A549 (cell line): ENCODE measurements around the gene LOX. TPM values are rescaled to one million over a fixed set of nuclear protein-coding genes. Genes with fewer than 3 reads are reported as not detected.

ENCODE experiments used
- ATAC-seq, 2 experiments: fragments of 200-7000 bp in 1 of 2; fragments of >200 bp in 1 of 2; cut with Nextera tagmentation in 1 of 2; cut with Tn5 transposase in 1 of 2; 3 replicates each; pipeline versions ENCODE4 v1.8.0 to v1.9.1; 2018 to 2020; ENCODE audit warnings: mild to moderate bottlenecking in 1 of 2, moderate library complexity in 1 of 2
- CTCF ChIA-PET: fragments of 300-600 bp; sonication (Branson Sonifier 250); formaldehyde crosslinking; extraction: SDS; loops from one replicate; lab custom pipeline; 2021; ENCODE audit warnings: antibody characterized with exemption, inconsistent platforms; lab: Yijun Ruan, JAX
- POLR2A ChIA-PET: fragments of 350-600 bp; formaldehyde crosslinking; extraction: SDS; loops from one replicate; lab custom pipeline; 2021; ENCODE audit warnings: antibody characterized with exemption, inconsistent platforms; lab: Yijun Ruan, JAX
- DNase-seq, 2 experiments: peaks; one replicate each; pipeline versions ENCODE4 v3.0.0 to v3.0.0-alpha.2; 2011 to 2016; ENCODE audit warnings: low read depth in 1 of 2, low spot score in 1 of 2
- FAIRE-seq: peaks from 2 replicates; lab custom pipeline; 2011; peaks lifted over from hg19 to GRCh38; lab: Jason Lieb, UNC
- H3K27ac ChIP-seq, 2 experiments: fragments of >200 bp; sonication (Bioruptor Twin); formaldehyde crosslinking; 3 replicates each; pipeline ENCODE4 v1.5.1; 2016 to 2017
- H3K4me1 ChIP-seq: fragments of >200 bp; sonication (Bioruptor Twin); formaldehyde crosslinking; 3 replicates; pipeline ENCODE4 v1.6.1; 2016
- H3K4me2 ChIP-seq: fragments of >200 bp; sonication (Bioruptor Twin); formaldehyde crosslinking; 3 replicates; pipeline ENCODE4 v1.6.1; 2016
- H3K4me3 ChIP-seq: fragments of >200 bp; sonication (Bioruptor Twin); formaldehyde crosslinking; 3 replicates; pipeline ENCODE4 v1.5.1; 2016
- H3K9me3 ChIP-seq: fragments of >200 bp; sonication (Bioruptor Twin); formaldehyde crosslinking; 3 replicates; pipeline ENCODE4 v1.6.1; 2016
- CHD2 ChIP-seq: fragments of 150-350 bp; IDR thresholded peaks from 2 replicates; pipeline ENCODE4 v1.6.1; 2014; ENCODE audit warnings: low read length; ENCODE audit not compliant: partially characterized antibody
- CHD4 ChIP-seq: fragments of 200-600 bp; sonication (generic); IDR thresholded peaks from 2 replicates; pipeline ENCODE4 v1.6.1; 2016; ENCODE audit warnings: antibody characterized with exemption, mild to moderate bottlenecking, borderline replicate concordance
- EHMT2 ChIP-seq: fragments of 200-600 bp; sonication (generic); IDR thresholded peaks from 2 replicates; pipeline ENCODE4 v1.6.1; 2016; ENCODE audit warnings: antibody characterized with exemption, low read depth, mild to moderate bottlenecking, moderate library complexity
- ESRRA ChIP-seq: fragments of 150-350 bp; IDR thresholded peaks from 2 replicates; pipeline ENCODE4 v1.6.1; 2014; ENCODE audit warnings: mild to moderate bottlenecking, low read length, borderline replicate concordance
- FOSB ChIP-seq: fragments of 250-450 bp; sonication (Bioruptor Pico); IDR thresholded peaks from 2 replicates; pipeline ENCODE4 v1.5.0; 2020; ENCODE audit warnings: mild to moderate bottlenecking, moderate library complexity
- FOSL2 ChIP-seq, 2 experiments: fragments of 450-650 bp in 1 of 2; fragments of >200 bp in 1 of 2; sonication (Bioruptor Twin) in 1 of 2; formaldehyde crosslinking; IDR thresholded peaks; 2 replicates each; pipeline versions ENCODE4 v1.5.0 to v1.6.1; 2016 to 2020; ENCODE audit warnings: mild to moderate bottlenecking in 1 of 2, moderate library complexity in 1 of 2
- FOXS1 ChIP-seq: fragments of 250-450 bp; sonication (Bioruptor Pico); IDR thresholded peaks from 2 replicates; pipeline ENCODE4 v1.5.0; 2020; ENCODE audit warnings: mild to moderate bottlenecking, moderate library complexity
- HDAC2 ChIP-seq: fragments of 200-600 bp; sonication (generic); IDR thresholded peaks from 2 replicates; pipeline ENCODE4 v1.6.1; 2016
- HOXA7 ChIP-seq: fragments of 250-450 bp; sonication (Bioruptor Pico); IDR thresholded peaks from 2 replicates; pipeline ENCODE4 v1.5.0; 2020; ENCODE audit warnings: mild to moderate bottlenecking, moderate library complexity
- HOXB13 ChIP-seq: fragments of 250-450 bp; sonication (Bioruptor Pico); IDR thresholded peaks from 2 replicates; pipeline ENCODE4 v1.5.0; 2020; ENCODE audit warnings: low read depth, mild to moderate bottlenecking, moderate library complexity
- JUN ChIP-seq, 2 experiments: fragments of >200 bp; sonication (Bioruptor Twin); formaldehyde crosslinking; IDR thresholded peaks; 2 replicates in 1 of 2; 3 replicates in 1 of 2; pipeline ENCODE4 v1.6.1; 2016 to 2017
- JUNB ChIP-seq: fragments of >200 bp; sonication (Bioruptor Twin); formaldehyde crosslinking; IDR thresholded peaks from 2 replicates; pipeline ENCODE4 v1.6.1; 2016
- KDM1A ChIP-seq: fragments of 200-600 bp; sonication (generic); IDR thresholded peaks from 2 replicates; pipeline ENCODE4 v1.6.1; 2016; ENCODE audit warnings: low read depth, mild to moderate bottlenecking
- MAFK ChIP-seq: fragments of 450-650 bp; IDR thresholded peaks from 2 replicates; pipeline ENCODE4 v1.6.1; 2014; ENCODE audit not compliant: partially characterized antibody
- MYC ChIP-seq: IDR thresholded peaks from 2 replicates; pipeline ENCODE4 v1.6.1; 2012; ENCODE audit warnings: mild to moderate bottlenecking, inconsistent platforms, low read length, improper control_type of control experiment, borderline replicate concordance
- NFE2L2 ChIP-seq: fragments of 150-350 bp; conservative IDR thresholded peaks from 2 replicates; pipeline ENCODE4 v1.6.1; 2014; ENCODE audit warnings: low read length
- NPAS2 ChIP-seq: fragments of 250-450 bp; sonication (Bioruptor Pico); IDR thresholded peaks from 2 replicates; pipeline ENCODE4 v1.8.0; 2022; ENCODE audit warnings: mild to moderate bottlenecking, moderate library complexity, borderline replicate concordance
- PHF8 ChIP-seq: fragments of 200-600 bp; sonication (generic); IDR thresholded peaks from 2 replicates; pipeline ENCODE4 v1.6.1; 2016; ENCODE audit warnings: low read depth, mild to moderate bottlenecking, antibody characterized with exemption, moderate library complexity, borderline replicate concordance
- POLR2A ChIP-seq: IDR thresholded peaks from 2 replicates; pipeline ENCODE4 v1.6.1; 2012; ENCODE audit warnings: mild to moderate bottlenecking, low read length
- RAD21 ChIP-seq, 2 experiments: fragments of >200 bp in 1 of 2; sonication (Bioruptor Twin) in 1 of 2; formaldehyde crosslinking in 1 of 2; IDR thresholded peaks in 1 of 2; conservative IDR thresholded peaks in 1 of 2; 2 replicates in 1 of 2; 3 replicates in 1 of 2; pipeline ENCODE4 v1.6.1; 2012 to 2018; ENCODE audit warnings: inconsistent platforms in 1 of 2
- RNF2 ChIP-seq: fragments of 200-600 bp; sonication (generic); IDR thresholded peaks from 2 replicates; pipeline ENCODE4 v1.6.1; 2016; ENCODE audit warnings: low read depth, mild to moderate bottlenecking, antibody characterized with exemption, moderate library complexity, borderline replicate concordance
- ZC3H11A ChIP-seq: fragments of 450-650 bp; IDR thresholded peaks from 2 replicates; pipeline ENCODE4 v1.6.1; 2014; ENCODE audit warnings: antibody characterized with exemption, mild to moderate bottlenecking
- ZSCAN20 ChIP-seq: fragments of 250-450 bp; sonication (Bioruptor Pico); IDR thresholded peaks from 2 replicates; pipeline ENCODE4 v1.8.0; 2022; ENCODE audit warnings: mild to moderate bottlenecking, moderate library complexity
- WGBS: methylation state at CpG from one replicate; pipeline ENCODE4 v1.1.6; 2017; ENCODE audit errors: missing lambda C conversion rate; 5-methylcytosine and 5-hydroxymethylcytosine counted together
- polyA plus RNA-seq, 4 experiments: library from polyadenylated mRNA; depleted of rRNA in 3 of 4; stranded (reverse); fragments of >200 nt; fragmentation: RNase III in 1 of 4; extraction: RNeasy Plus Mini Kit Qiagen cat#74134 plus additional on column Dnase treatment in 1 of 4; gene quantifications; 2 replicates in 3 of 4; 3 replicates in 1 of 4; pipeline ENCODE4 v1.2.3, GENCODE V29; 2011 to 2017
- TF ChIP-seq, protein P1 (sequence below): fragments of >200 bp; sonication (Bioruptor Twin); formaldehyde crosslinking; IDR thresholded peaks from 3 replicates; pipeline ENCODE4 v1.6.1; 2016
- TF ChIP-seq, protein P2 (sequence below): fragments of 250-450 bp; sonication (Bioruptor Pico); IDR thresholded peaks from 2 replicates; pipeline ENCODE4 v1.5.0; 2021; ENCODE audit warnings: mild to moderate bottlenecking, moderate library complexity, borderline replicate concordance
- TF ChIP-seq, protein P3 (sequence below): fragments of >200 bp; sonication (Bioruptor Twin); formaldehyde crosslinking; IDR thresholded peaks from 2 replicates; pipeline ENCODE4 v1.6.1; 2016
- TF ChIP-seq, protein P4 (sequence below): IDR thresholded peaks from 2 replicates; pipeline ENCODE4 v1.6.1; 2012; ENCODE audit warnings: low read depth, borderline replicate concordance
- TF ChIP-seq, protein P5 (sequence below): fragments of 250-450 bp; sonication (Bioruptor Pico); IDR thresholded peaks from 2 replicates; pipeline ENCODE4 v1.5.0; 2020; ENCODE audit warnings: low read depth, mild to moderate bottlenecking, moderate library complexity

The LOX gene
- polyA plus RNA-seq, 2 of the 4 experiments (the other 2 are of a cell fraction) = 0.34 to 0.36 TPM

DNA sequence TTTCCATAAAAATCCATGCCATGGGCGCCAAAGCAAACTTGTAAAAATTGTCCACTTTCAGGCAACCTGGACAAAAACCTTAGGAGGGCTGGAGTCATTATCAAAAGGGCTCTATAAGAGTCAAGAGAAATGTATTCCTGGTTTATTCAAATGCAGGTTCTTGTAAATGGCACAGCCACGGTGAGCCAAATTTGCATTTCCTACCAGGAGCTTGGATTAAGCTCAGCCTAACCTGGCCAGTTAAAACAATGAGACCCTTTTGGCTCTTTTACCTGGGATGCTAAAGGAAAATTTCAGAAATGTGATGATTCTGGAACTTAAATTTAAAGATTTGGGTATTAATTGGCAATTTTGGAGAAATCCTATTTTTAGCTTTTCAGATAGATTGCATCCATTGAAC, 42.4 kb upstream of the LOX start:
- no peaks in the 10 kb centered on the region for H3K4me1 ChIP-seq
- ChIA-PET CTCF (interaction anchor here (1.2 kb wide), 1 partner anchor 12 kb away, joined by 3 read pairs; no protein-coding TSS in a partner anchor), POLR2A (no interaction called here)
- FAIRE-seq = no peak
- 74% methylated on average over 2 of the region's 2 CpGs for WGBS
- no peak for ATAC-seq
- no peak overlapping the region for H3K4me2 ChIP-seq
- DNase-seq = no peak
- H3K27ac ChIP-seq = no peak overlapping the region
- H3K4me3 ChIP-seq = no peak overlapping the region
- no peaks in the 10 kb centered on the region for H3K9me3 ChIP-seq
- TF ChIP-seq RAD21 (conservative IDR thresholded peaks at IDR 0.05 in 1 of 2, IDR thresholded peaks at IDR 0.05 in 1 of 2) (no peak), NPAS2 (CRISPR knock-in tag) (no peak)
- TF ChIP-seq, all 56 proteins: peak for 0

DNA sequence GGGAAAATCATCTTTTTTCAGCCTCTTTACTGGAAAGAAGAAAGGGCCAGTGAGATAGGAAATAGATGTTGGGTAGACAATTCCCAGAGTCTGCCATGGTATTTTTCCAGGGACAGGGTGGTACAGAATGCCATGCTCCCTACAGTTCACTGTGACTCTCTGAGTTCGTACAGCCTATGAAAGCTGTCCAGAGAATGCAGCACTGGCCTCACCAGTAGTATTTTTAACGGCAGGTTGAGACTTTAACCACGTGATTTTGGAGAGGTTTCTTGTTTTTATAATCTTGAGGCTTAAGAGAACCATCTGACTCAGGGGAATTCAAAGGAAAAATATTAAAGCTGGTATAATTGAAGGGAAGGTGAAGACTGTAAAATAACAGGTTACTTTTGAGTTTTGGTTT, 41.1 kb upstream of the LOX start:
- DNase-seq (no peak), ATAC-seq (no peak), FAIRE-seq (no peak)
- no peak overlapping the region for H3K4me3 ChIP-seq
- H3K4me1 ChIP-seq = no peaks in the 10 kb centered on the region
- TF ChIP-seq POLR2A (no peak), FOSL2 (IDR thresholded peaks at IDR 0.05) (no peak), FOSL2 (CRISPR knock-in tag; IDR thresholded peaks at IDR 0.05) (no peak), ZSCAN20 (CRISPR knock-in tag) (no peak), JUN (IDR thresholded peaks at IDR 0.05) (no peak), PHF8 (no peak), JUNB (no peak), HOXA7 (no peak), NFE2L2 (no peak), MYC (no peak), HDAC2 (no peak), MAFK (no peak), CHD2 (no peak), HOXB13 (CRISPR knock-in tag) (no peak), ESRRA (no peak), EHMT2 (no peak)
- TF ChIP-seq, protein P1, sequence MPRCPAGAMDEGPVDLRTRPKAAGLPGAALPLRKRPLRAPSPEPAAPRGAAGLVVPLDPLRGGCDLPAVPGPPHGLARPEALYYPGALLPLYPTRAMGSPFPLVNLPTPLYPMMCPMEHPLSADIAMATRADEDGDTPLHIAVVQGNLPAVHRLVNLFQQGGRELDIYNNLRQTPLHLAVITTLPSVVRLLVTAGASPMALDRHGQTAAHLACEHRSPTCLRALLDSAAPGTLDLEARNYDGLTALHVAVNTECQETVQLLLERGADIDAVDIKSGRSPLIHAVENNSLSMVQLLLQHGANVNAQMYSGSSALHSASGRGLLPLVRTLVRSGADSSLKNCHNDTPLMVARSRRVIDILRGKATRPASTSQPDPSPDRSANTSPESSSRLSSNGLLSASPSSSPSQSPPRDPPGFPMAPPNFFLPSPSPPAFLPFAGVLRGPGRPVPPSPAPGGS = no peak
- TF ChIP-seq, protein P2, sequence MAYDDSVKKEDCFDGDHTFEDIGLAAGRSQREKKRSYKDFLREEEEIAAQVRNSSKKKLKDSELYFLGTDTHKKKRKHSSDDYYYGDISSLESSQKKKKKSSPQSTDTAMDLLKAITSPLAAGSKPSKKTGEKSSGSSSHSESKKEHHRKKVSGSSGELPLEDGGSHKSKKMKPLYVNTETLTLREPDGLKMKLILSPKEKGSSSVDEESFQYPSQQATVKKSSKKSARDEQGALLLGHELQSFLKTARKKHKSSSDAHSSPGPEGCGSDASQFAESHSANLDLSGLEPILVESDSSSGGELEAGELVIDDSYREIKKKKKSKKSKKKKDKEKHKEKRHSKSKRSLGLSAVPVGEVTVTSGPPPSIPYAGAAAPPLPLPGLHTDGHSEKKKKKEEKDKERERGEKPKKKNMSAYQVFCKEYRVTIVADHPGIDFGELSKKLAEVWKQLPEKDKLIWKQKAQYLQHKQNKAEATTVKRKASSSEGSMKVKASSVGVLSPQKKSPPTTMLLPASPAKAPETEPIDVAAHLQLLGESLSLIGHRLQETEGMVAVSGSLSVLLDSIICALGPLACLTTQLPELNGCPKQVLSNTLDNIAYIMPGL = no peak
- TF ChIP-seq, protein P3, sequence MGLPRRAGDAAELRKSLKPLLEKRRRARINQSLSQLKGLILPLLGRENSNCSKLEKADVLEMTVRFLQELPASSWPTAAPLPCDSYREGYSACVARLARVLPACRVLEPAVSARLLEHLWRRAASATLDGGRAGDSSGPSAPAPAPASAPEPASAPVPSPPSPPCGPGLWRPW = no peak
- TF ChIP-seq, protein P4, sequence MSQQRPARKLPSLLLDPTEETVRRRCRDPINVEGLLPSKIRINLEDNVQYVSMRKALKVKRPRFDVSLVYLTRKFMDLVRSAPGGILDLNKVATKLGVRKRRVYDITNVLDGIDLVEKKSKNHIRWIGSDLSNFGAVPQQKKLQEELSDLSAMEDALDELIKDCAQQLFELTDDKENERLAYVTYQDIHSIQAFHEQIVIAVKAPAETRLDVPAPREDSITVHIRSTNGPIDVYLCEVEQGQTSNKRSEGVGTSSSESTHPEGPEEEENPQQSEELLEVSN = no peak
- no peaks in the 10 kb centered on the region for H3K9me3 ChIP-seq
- POLR2A ChIA-PET = no interaction called here
- H3K27ac ChIP-seq = no peak overlapping the region
- CTCF ChIA-PET = no interaction called here
- no peak overlapping the region for H3K4me2 ChIP-seq
- 52% methylated on average over 3 of the region's 3 CpGs for WGBS

DNA sequence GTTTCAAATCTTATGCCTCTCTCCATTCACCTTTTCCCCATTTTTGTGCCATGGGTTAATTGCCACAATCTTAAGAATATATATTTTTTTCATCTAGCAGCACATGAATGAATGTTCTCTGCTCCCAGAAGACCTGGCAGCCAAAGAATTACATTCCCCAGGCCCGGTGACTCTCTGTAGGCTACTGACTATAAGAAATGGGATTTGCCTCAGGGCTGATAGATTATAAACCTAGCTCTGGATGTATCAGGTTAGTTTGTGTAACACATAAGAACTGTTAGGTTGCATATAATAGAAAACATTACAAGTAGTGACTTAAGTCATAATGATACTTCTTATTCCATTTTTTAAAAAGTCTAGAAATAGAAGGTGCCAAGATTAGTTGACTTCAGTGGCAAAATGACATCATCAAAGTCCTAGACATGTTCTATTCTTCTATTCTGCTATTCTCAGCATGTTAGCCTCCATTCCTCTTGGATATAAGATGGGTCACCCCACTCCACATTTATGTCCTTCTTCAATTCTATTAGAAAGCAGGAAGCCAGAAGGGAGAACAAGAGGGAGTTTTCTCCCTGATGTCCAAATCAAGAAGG, 40.4 kb upstream of the LOX start:
- Histone ChIP-seq H3K27ac (no peak overlapping the region), H3K4me3 (no peak overlapping the region), H3K4me1 (no peaks in the 10 kb centered on the region), H3K9me3 (no peaks in the 10 kb centered on the region), H3K4me2 (no peak overlapping the region)
- no peak for ATAC-seq
- TF ChIP-seq RAD21 (conservative IDR thresholded peaks at IDR 0.05 in 1 of 2, IDR thresholded peaks at IDR 0.05 in 1 of 2) (no peak), MYC (no peak), FOSL2 (IDR thresholded peaks at IDR 0.05) (no peak), FOSL2 (CRISPR knock-in tag; IDR thresholded peaks at IDR 0.05) (no peak), ZSCAN20 (CRISPR knock-in tag) (no peak), ZC3H11A (no peak), RNF2 (no peak), FOSB (CRISPR knock-in tag) (no peak), FOXS1 (CRISPR knock-in tag) (no peak), CHD4 (no peak), KDM1A (no peak), NFE2L2 (no peak), CHD2 (no peak)
- TF ChIP-seq, protein P5, sequence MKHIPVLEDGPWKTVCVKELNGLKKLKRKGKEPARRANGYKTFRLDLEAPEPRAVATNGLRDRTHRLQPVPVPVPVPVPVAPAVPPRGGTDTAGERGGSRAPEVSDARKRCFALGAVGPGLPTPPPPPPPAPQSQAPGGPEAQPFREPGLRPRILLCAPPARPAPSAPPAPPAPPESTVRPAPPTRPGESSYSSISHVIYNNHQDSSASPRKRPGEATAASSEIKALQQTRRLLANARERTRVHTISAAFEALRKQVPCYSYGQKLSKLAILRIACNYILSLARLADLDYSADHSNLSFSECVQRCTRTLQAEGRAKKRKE (CRISPR knock-in tag) = no peak
- TF ChIP-seq, protein P4 = no peak
- no peak for FAIRE-seq
- WGBS = 43% methylated on average over 1 of the region's 1 CpG
- DNase-seq = no peak
- POLR2A ChIA-PET = no interaction called here
- CTCF ChIA-PET = interaction anchor here (0.8 to 1.0 kb wide), 2 partner anchors 10 to 38 kb away, joined by 3 to 6 read pairs; no protein-coding TSS in a partner anchor
